ENCODE measurements around the gene EXOC3L1.
A peak's percentile ranks its signal among the peaks of the same experiment; 100 is the strongest.

The EXOC3L1 gene

DNA sequence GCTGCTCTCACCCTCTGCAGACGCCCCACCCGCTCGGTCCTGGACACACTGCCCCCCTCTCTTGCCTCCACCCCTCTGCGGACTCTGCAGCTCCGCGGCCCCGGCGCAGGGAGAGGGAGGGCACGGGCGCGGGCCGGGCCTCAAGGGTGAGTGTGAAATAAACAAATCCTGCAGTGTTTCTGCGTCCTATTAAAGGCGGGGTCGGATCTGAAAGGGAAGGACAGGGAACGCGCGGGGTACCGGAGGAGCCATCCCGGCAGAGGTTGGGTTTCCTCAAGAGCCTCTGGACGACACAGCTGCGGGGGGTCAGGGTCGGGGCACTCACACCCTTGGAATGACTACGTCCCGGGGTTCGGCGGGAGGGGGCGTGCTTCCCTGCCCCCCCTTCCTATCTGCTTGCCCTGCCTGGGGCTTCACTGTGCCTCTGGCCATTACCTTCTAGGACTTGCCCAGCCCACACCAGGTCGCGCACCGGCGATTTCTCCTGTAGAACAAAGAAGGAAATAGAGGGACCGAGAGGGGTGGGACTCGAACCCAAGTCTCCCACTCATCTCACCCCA, 25.9 kb downstream of the EXOC3L1 start:
- TF ChIP-seq PPARA (CRISPR knock-in tag; IDR thresholded peaks at IDR 0.05; ENCODE audit: borderline replicate concordance): no peak
- no peak for TF ChIP-seq ISL1 (CRISPR knock-in tag; IDR thresholded peaks at IDR 0.05)
- TF ChIP-seq ZNF70 (CRISPR knock-in tag; IDR thresholded peaks at IDR 0.05): no peak
- no peak for TF ChIP-seq GLIS3 (CRISPR knock-in tag; IDR thresholded peaks at IDR 0.05)
- no peak for TF ChIP-seq TSHZ2 (CRISPR knock-in tag; IDR thresholded peaks at IDR 0.05)
- TF ChIP-seq ZFP3 (CRISPR knock-in tag; IDR thresholded peaks at IDR 0.05): no peak
- no peak for TF ChIP-seq RARB (CRISPR knock-in tag; IDR thresholded peaks at IDR 0.05)
- TF ChIP-seq ZC3H10 (CRISPR knock-in tag; IDR thresholded peaks at IDR 0.05): no peak
- no peak for TF ChIP-seq ESRRG (CRISPR knock-in tag; IDR thresholded peaks at IDR 0.05)
- TF ChIP-seq, protein P1, sequence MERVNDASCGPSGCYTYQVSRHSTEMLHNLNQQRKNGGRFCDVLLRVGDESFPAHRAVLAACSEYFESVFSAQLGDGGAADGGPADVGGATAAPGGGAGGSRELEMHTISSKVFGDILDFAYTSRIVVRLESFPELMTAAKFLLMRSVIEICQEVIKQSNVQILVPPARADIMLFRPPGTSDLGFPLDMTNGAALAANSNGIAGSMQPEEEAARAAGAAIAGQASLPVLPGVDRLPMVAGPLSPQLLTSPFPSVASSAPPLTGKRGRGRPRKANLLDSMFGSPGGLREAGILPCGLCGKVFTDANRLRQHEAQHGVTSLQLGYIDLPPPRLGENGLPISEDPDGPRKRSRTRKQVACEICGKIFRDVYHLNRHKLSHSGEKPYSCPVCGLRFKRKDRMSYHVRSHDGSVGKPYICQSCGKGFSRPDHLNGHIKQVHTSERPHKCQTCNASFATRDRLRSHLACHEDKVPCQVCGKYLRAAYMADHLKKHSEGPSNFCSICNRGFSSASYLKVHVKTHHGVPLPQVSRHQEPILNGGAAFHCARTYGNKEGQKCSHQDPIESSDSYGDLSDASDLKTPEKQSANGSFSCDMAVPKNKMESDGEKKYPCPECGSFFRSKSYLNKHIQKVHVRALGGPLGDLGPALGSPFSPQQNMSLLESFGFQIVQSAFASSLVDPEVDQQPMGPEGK (CRISPR knock-in tag; IDR thresholded peaks at IDR 0.05; ENCODE audit: borderline replicate concordance): no peak
- no peak for TF ChIP-seq TOX (CRISPR knock-in tag; IDR thresholded peaks at IDR 0.05; ENCODE audit: borderline replicate concordance)
- TF ChIP-seq CSRNP3 (CRISPR knock-in tag; IDR thresholded peaks at IDR 0.05): no peak
- TF ChIP-seq ZFP30 (CRISPR knock-in tag; IDR thresholded peaks at IDR 0.05): no peak
- no peak for TF ChIP-seq ZNF565 (CRISPR knock-in tag; conservative IDR thresholded peaks at IDR 0.05; ENCODE audit: low read depth)
- TF ChIP-seq CSDC2 (CRISPR knock-in tag; IDR thresholded peaks at IDR 0.05): no peak
- no peak; the same call in 1 of the 3 replicates for ATAC-seq

GRCh38 chr16:67163164-67163998, 26.6 kb downstream of the EXOC3L1 start:
- TF ChIP-seq POU6F1 (CRISPR knock-in tag; IDR thresholded peaks at IDR 0.05; ENCODE audit: borderline replicate concordance, low read depth): no peak
- peak; percentile 51; the same call in 1 of the 2 replicates for TF ChIP-seq ZFP3 (CRISPR knock-in tag; IDR thresholded peaks at IDR 0.05)
- TF ChIP-seq ESRRG (CRISPR knock-in tag; IDR thresholded peaks at IDR 0.05): no peak
- TF ChIP-seq ZNF565 (CRISPR knock-in tag; conservative IDR thresholded peaks at IDR 0.05; ENCODE audit: low read depth): 0 out of 2 replicates have a peak, but pooled peaks have one; percentile 62
- TF ChIP-seq TSHZ2 (CRISPR knock-in tag; IDR thresholded peaks at IDR 0.05): peak; percentile 56; the same call in 1 of the 2 replicates
- ATAC-seq: peak; percentile 15

Measured in SK-N-SH treated with all-trans-retinoic acid at 6 μM for 48 hours (cell line).